ENCODE results near the gene FRAS1. TPM values are rescaled to one million over a fixed set of nuclear protein-coding genes. Genes with fewer than 3 reads are reported as not detected.

Gene FRAS1
- total and polyA plus RNA-seq, 2 donors (not counting 1 experiment from before 2014, with no cell fraction given) = 0.30 to 0.66 TPM

DNA sequence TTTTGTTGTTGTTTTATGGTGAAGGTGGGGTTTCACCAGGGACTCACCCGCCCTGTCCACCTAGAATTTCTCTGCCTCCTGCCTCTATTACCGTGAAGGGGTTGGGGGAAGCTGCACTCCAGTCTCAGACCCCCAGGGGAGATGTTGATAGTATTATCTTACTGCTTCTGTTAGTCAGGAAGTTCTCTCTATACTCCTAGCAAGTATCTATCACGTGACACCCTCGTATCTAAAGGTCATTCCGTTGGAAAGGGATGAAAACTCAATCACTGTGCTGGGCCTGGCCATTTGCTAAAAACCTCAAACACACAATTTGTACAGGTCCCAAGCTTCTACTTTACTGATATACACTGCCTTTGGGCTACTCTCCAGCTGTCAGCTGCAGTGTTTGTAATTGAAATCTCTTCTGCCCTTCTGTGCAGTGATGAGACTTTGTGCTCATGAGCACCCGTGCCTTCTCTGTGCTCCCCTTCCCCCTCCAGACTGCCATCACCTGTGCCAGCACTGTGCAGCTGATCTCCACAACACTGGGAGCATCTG, 306.0 kb downstream of the FRAS1 start:
- Histone ChIP-seq H3K4me2 (ENCODE audit: extremely low read depth, insufficient read depth, low read length) (no peak overlapping the region), H3K9ac (ENCODE audit: insufficient read depth, low read length) (no peak overlapping the region), H3K79me2 (ENCODE audit: control insufficient read depth, insufficient read depth, low read length) (no peaks in the 10 kb centered on the region), H3K36me3 (ENCODE audit: control insufficient read depth, insufficient read depth, low read length) (no peaks in the 10 kb centered on the region), H3K9me3 (ENCODE audit: control insufficient read depth, insufficient read depth, low read depth, low read length) (no peaks in the 10 kb centered on the region), H3K27ac (ENCODE audit: insufficient read depth, low read length) (no peak overlapping the region), H2AFZ (ENCODE audit: low read length) (no peak overlapping the region), H3K4me3 (replicated peaks in 1 of 4; ENCODE audit: control extremely low read depth in 1 of 4, insufficient read depth in 1 of 4, low read depth in 3 of 4, low read length in 4 of 4) (no peak overlapping the region), H4K20me1 (ENCODE audit: control insufficient read depth, extremely low read depth, insufficient read depth, low read length) (no peaks in the 10 kb centered on the region), H3K27me3 (ENCODE audit: control insufficient read depth, insufficient read depth, low read length) (no peaks in the 10 kb centered on the region), H3K4me1 (ENCODE audit: control insufficient read depth, extremely low read depth, insufficient read depth, low read length) (no peaks in the 10 kb centered on the region)
- no peak for TF ChIP-seq EZH2 (IDR thresholded peaks at IDR 0.05; ENCODE audit: low read length, missing control alignments)
- TF ChIP-seq, protein P1, sequence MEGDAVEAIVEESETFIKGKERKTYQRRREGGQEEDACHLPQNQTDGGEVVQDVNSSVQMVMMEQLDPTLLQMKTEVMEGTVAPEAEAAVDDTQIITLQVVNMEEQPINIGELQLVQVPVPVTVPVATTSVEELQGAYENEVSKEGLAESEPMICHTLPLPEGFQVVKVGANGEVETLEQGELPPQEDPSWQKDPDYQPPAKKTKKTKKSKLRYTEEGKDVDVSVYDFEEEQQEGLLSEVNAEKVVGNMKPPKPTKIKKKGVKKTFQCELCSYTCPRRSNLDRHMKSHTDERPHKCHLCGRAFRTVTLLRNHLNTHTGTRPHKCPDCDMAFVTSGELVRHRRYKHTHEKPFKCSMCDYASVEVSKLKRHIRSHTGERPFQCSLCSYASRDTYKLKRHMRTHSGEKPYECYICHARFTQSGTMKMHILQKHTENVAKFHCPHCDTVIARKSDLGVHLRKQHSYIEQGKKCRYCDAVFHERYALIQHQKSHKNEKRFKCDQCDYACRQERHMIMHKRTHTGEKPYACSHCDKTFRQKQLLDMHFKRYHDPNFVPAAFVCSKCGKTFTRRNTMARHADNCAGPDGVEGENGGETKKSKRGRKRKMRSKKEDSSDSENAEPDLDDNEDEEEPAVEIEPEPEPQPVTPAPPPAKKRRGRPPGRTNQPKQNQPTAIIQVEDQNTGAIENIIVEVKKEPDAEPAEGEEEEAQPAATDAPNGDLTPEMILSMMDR (conservative IDR thresholded peaks at IDR 0.05 in 1 of 2, IDR thresholded peaks at IDR 0.05 in 1 of 2; ENCODE audit: low read depth in 1 of 2, low read length in 2 of 2) = no peak
- no peak for DNase-seq (ENCODE audit: low read depth in 2 of 2)

- Histone ChIP-seq H3K9ac (ENCODE audit: insufficient read depth, low read length) (no peak overlapping the region), H3K4me1 (ENCODE audit: control insufficient read depth, extremely low read depth, insufficient read depth, low read length) (no peaks in the 10 kb centered on the region), H4K20me1 (ENCODE audit: control insufficient read depth, extremely low read depth, insufficient read depth, low read length) (no peaks in the 10 kb centered on the region), H3K79me2 (ENCODE audit: control insufficient read depth, insufficient read depth, low read length) (no peaks in the 10 kb centered on the region), H3K4me3 (replicated peaks in 1 of 4; ENCODE audit: control extremely low read depth in 1 of 4, insufficient read depth in 1 of 4, low read depth in 3 of 4, low read length in 4 of 4) (no peak overlapping the region), H3K27ac (ENCODE audit: insufficient read depth, low read length) (no peak overlapping the region), H3K4me2 (ENCODE audit: extremely low read depth, insufficient read depth, low read length) (no peak overlapping the region), H3K9me3 (ENCODE audit: control insufficient read depth, insufficient read depth, low read depth, low read length) (no peaks in the 10 kb centered on the region), H3K36me3 (ENCODE audit: control insufficient read depth, insufficient read depth, low read length) (no peaks in the 10 kb centered on the region), H3K27me3 (ENCODE audit: control insufficient read depth, insufficient read depth, low read length) (peaks cover 2% of the 10 kb centered on the region), H2AFZ (ENCODE audit: low read length) (no peak overlapping the region)
- DNase-seq (ENCODE audit: low read depth in 2 of 2) = peak in 1 of 2 donors; percentile 42
- TF ChIP-seq, protein P1 (conservative IDR thresholded peaks at IDR 0.05 in 1 of 2, IDR thresholded peaks at IDR 0.05 in 1 of 2; ENCODE audit: low read depth in 1 of 2, low read length in 2 of 2) = no peak
- TF ChIP-seq EZH2 (IDR thresholded peaks at IDR 0.05; ENCODE audit: low read length, missing control alignments) = no peak
Measured at GRCh38 chr4:78369679-78370078, 312.6 kb downstream of the FRAS1 start.

DNA sequence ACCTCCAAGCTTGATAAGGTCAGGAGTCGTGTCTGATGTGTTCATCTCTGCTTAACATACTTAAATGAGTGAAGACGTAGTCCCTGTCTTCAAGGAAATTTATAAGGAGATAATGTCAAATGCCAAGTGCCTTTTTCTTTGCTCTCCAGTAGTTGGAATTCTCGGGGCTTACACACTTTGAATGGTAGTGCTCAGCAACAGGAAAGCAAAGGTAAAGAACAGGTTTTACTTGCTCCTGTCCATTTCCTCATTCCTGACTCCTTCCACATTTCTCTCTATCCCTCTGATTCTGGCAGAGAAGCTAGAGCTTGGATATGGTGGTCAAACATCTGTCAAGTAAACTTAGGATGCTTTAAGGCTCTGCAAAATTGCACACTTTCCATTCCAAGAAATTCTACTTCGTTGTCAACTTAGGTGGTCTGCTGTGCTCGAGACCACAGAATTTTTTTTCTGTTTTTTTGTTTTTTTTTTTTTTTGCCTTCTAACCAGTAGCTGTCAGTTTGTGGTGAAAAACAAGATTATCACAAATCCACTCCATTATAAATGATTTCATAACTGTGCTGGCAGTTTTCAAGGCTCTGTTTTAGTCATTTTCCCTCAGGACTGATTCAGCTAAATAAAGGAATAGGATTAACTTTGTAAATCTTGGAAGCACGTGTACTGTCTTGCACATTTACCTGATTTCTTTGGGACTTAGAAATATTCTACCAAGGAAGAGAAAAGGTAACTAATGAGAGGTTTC, 313.7 kb downstream of the FRAS1 start:
- DNase-seq (ENCODE audit: low read depth in 2 of 2) = no peak
- no peaks in the 10 kb centered on the region for H4K20me1 ChIP-seq (ENCODE audit: control insufficient read depth, extremely low read depth, insufficient read depth, low read length)
- no peak overlapping the region for H3K27ac ChIP-seq (ENCODE audit: insufficient read depth, low read length)
- H3K4me2 ChIP-seq (ENCODE audit: extremely low read depth, insufficient read depth, low read length) = no peak overlapping the region
- no peaks in the 10 kb centered on the region for H3K4me1 ChIP-seq (ENCODE audit: control insufficient read depth, extremely low read depth, insufficient read depth, low read length)
- H2AFZ ChIP-seq (ENCODE audit: low read length) = no peak overlapping the region
- TF ChIP-seq, protein P1 (conservative IDR thresholded peaks at IDR 0.05 in 1 of 2, IDR thresholded peaks at IDR 0.05 in 1 of 2; ENCODE audit: low read depth in 1 of 2, low read length in 2 of 2) = no peak
- no peak for TF ChIP-seq EZH2 (IDR thresholded peaks at IDR 0.05; ENCODE audit: low read length, missing control alignments)
- H3K4me3 ChIP-seq (replicated peaks in 1 of 4; ENCODE audit: control extremely low read depth in 1 of 4, insufficient read depth in 1 of 4, low read depth in 3 of 4, low read length in 4 of 4) = no peak overlapping the region
- H3K36me3 ChIP-seq (ENCODE audit: control insufficient read depth, insufficient read depth, low read length) = no peaks in the 10 kb centered on the region
- H3K79me2 ChIP-seq (ENCODE audit: control insufficient read depth, insufficient read depth, low read length) = no peaks in the 10 kb centered on the region
- H3K9ac ChIP-seq (ENCODE audit: insufficient read depth, low read length) = no peak overlapping the region
- H3K27me3 ChIP-seq (ENCODE audit: control insufficient read depth, insufficient read depth, low read length) = peaks cover 2% of the 10 kb centered on the region
- H3K9me3 ChIP-seq (ENCODE audit: control insufficient read depth, insufficient read depth, low read depth, low read length) = no peaks in the 10 kb centered on the region

All from fibroblast of lung (primary cell).